Measurements from ENCODE around the gene EML4. TPM values are rescaled to one million over a fixed set of nuclear protein-coding genes. Genes with fewer than 3 reads are reported as not detected.
A peak's percentile ranks its signal among the peaks of the same experiment; 100 is the strongest.

Gene EML4
- total and polyA plus RNA-seq, 2 of the 13 experiments (the other 11 are each of a cell fraction or from before 2014, with no cell fraction given) = 243 to 476 TPM

DNA sequence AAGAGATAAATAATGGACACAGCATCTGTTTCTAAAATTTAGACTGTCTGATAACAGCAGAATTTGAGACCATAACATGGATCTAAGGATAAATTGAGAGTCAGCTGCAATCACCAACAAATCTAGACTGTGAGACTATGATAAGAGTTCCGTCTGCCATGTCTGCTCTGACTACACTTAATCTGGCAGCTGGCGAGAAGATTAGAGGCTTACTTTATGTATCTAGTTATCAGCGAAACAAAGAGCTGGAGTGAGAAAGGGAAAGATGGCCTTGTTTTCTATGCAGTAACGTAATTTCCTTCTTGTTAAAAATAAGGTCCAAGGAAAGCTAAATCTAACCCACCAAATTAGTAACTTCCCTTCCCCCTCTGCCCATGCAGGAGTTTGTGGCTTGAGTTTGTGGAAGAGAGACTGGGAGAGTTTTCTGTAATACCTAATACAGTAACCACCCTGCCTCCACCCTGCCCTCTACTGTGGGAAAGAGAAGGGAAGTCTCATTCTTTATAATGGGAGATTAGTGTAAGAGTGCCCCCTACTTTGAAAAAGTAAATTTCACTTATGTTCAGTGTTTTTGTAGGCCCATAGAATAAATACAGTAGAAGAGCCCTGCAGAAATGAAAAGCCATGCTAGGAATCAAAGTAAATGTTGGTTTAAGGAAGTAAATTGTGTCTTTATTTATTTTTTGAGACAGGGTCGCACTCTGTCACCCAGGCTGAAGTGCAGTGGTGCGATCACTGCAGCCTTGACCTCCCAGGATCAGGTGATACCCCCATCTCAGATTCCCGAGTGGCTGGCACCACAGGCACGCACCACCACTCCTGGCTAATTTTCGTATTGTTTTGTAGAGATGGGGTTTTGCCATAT is 27.5 kb downstream of the EML4 start (continued):
- TF ChIP-seq, protein P1, sequence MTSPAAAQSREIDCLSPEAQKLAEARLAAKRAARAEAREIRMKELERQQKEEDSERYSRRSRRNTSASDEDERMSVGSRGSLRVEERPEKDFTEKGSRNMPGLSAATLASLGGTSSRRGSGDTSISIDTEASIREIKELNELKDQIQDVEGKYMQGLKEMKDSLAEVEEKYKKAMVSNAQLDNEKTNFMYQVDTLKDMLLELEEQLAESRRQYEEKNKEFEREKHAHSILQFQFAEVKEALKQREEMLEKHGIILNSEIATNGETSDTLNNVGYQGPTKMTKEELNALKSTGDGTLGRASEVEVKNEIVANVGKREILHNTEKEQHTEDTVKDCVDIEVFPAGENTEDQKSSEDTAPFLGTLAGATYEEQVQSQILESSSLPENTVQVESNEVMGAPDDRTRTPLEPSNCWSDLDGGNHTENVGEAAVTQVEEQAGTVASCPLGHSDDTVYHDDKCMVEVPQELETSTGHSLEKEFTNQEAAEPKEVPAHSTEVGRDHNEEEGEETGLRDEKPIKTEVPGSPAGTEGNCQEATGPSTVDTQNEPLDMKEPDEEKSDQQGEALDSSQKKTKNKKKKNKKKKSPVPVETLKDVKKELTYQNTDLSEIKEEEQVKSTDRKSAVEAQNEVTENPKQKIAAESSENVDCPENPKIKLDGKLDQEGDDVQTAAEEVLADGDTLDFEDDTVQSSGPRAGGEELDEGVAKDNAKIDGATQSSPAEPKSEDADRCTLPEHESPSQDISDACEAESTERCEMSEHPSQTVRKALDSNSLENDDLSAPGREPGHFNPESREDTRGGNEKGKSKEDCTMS (CRISPR knock-in tag; conservative IDR thresholded peaks at IDR 0.05) = no peak
- TF ChIP-seq MAZ (IDR thresholded peaks at IDR 0.05; ENCODE audit: borderline replicate concordance, low read depth, low read length) (no peak), MAZ (CRISPR knock-in tag; IDR thresholded peaks at IDR 0.05; ENCODE audit: low read depth) (peak; percentile 32; the same call in 1 of the 2 replicates), GABPB1 (CRISPR knock-in tag; IDR thresholded peaks at IDR 0.05) (no peak; the same call in 1 of the 2 replicates), ZNF274 (CRISPR knock-in tag; IDR thresholded peaks at IDR 0.05) (no peak), SOX13 (IDR thresholded peaks at IDR 0.05) (no peak; the same call in 1 of the 2 replicates), SOX13 (CRISPR knock-in tag; conservative IDR thresholded peaks at IDR 0.05 in 1 of 2, IDR thresholded peaks at IDR 0.05 in 1 of 2) (peak in 1 of 2 experiments; percentile 80; a peak in 2 of 4 replicates), ZNF329 (CRISPR knock-in tag; IDR thresholded peaks at IDR 0.05; ENCODE audit: low read depth) (peak; percentile 52; the same call in 1 of the 2 replicates), CREB1 (IDR thresholded peaks at IDR 0.05) (no peak), CREB1 (CRISPR knock-in tag; IDR thresholded peaks at IDR 0.05) (no peak), ZNF703 (CRISPR knock-in tag; IDR thresholded peaks at IDR 0.05; ENCODE audit: borderline replicate concordance) (0 out of 2 replicates have a peak, but pooled peaks have one; percentile 48), NR2F6 (IDR thresholded peaks at IDR 0.05) (peak; percentile 93), NR2F6 (CRISPR knock-in tag; IDR thresholded peaks at IDR 0.05) (peak; percentile 94), ZNF550 (CRISPR knock-in tag; IDR thresholded peaks at IDR 0.05; ENCODE audit: borderline replicate concordance) (no peak), HOXA3 (CRISPR knock-in tag; IDR thresholded peaks at IDR 0.05) (peak; percentile 59; the same call in 1 of the 2 replicates), HIVEP1 (CRISPR knock-in tag; IDR thresholded peaks at IDR 0.05) (no peak), ZC3H4 (CRISPR knock-in tag; IDR thresholded peaks at IDR 0.05; ENCODE audit: borderline replicate concordance) (no peak)
- TF ChIP-seq, protein P2, sequence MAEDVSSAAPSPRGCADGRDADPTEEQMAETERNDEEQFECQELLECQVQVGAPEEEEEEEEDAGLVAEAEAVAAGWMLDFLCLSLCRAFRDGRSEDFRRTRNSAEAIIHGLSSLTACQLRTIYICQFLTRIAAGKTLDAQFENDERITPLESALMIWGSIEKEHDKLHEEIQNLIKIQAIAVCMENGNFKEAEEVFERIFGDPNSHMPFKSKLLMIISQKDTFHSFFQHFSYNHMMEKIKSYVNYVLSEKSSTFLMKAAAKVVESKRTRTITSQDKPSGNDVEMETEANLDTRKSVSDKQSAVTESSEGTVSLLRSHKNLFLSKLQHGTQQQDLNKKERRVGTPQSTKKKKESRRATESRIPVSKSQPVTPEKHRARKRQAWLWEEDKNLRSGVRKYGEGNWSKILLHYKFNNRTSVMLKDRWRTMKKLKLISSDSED (CRISPR knock-in tag; IDR thresholded peaks at IDR 0.05) = no peak
- TF ChIP-seq, protein P3, sequence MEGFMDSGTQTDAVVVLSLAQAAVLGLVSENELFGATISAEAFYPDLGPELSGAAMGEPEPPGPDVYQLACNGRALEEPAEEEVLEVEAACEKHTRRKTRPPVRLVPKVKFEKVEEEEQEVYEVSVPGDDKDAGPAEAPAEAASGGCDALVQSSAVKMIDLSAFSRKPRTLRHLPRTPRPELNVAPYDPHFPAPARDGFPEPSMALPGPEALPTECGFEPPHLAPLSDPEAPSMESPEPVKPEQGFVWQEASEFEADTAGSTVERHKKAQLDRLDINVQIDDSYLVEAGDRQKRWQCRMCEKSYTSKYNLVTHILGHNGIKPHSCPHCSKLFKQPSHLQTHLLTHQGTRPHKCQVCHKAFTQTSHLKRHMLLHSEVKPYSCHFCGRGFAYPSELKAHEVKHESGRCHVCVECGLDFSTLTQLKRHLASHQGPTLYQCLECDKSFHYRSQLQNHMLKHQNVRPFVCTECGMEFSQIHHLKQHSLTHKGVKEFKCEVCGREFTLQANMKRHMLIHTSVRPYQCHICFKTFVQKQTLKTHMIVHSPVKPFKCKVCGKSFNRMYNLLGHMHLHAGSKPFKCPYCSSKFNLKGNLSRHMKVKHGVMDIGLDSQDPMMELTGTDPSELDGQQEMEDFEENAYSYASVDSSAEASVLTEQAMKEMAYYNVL (CRISPR knock-in tag; IDR thresholded peaks at IDR 0.05; ENCODE audit: borderline replicate concordance) = no peak; the same call in 1 of the 2 replicates
- TF ChIP-seq, protein P4, sequence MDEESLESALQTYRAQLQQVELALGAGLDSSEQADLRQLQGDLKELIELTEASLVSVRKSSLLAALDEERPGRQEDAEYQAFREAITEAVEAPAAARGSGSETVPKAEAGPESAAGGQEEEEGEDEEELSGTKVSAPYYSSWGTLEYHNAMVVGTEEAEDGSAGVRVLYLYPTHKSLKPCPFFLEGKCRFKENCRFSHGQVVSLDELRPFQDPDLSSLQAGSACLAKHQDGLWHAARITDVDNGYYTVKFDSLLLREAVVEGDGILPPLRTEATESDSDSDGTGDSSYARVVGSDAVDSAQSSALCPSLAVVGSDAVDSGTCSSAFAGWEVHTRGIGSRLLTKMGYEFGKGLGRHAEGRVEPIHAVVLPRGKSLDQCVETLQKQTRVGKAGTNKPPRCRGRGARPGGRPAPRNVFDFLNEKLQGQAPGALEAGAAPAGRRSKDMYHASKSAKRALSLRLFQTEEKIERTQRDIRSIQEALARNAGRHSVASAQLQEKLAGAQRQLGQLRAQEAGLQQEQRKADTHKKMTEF (CRISPR knock-in tag; IDR thresholded peaks at IDR 0.05) = peak; percentile 80
- TF ChIP-seq, protein P5, sequence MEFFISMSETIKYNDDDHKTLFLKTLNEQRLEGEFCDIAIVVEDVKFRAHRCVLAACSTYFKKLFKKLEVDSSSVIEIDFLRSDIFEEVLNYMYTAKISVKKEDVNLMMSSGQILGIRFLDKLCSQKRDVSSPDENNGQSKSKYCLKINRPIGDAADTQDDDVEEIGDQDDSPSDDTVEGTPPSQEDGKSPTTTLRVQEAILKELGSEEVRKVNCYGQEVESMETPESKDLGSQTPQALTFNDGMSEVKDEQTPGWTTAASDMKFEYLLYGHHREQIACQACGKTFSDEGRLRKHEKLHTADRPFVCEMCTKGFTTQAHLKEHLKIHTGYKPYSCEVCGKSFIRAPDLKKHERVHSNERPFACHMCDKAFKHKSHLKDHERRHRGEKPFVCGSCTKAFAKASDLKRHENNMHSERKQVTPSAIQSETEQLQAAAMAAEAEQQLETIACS (CRISPR knock-in tag; IDR thresholded peaks at IDR 0.05) = no peak

Measured in HepG2 (cell line).